HepG2 (cell line): ENCODE measurements around the gene COPS6. TPM values are rescaled to one million over a fixed set of nuclear protein-coding genes. Genes with fewer than 3 reads are reported as not detected.

Experiments used
- ATAC-seq: fragments of 200-7000 bp; cut with Tn5 transposase; 3 replicates; pipeline ENCODE4 v1.9.1; 2020; ENCODE audit warnings: mild to moderate bottlenecking, moderate library complexity
- BruUV-seq: library from RNA; stranded (reverse); fragments of 400-500 nt; replicated peaks from 2 replicates; lab custom pipeline; 2021; lab: Mats Ljungman, UMichigan
- CTCF ChIA-PET: fragments of 300-600 bp; formaldehyde crosslinking; extraction: SDS; loops from one replicate; lab custom pipeline; 2021; ENCODE audit warnings: low total read pairs, inconsistent platforms, low intra/inter-chr PET ratio; lab: Yijun Ruan, JAX
- POLR2A ChIA-PET: fragments of 350-600 bp; sonication (Branson Sonifier 250); formaldehyde crosslinking; loops from one replicate; lab custom pipeline; 2020; ENCODE audit warnings: antibody characterized with exemption, inconsistent platforms; lab: Yijun Ruan, JAX
- DNase-seq: peaks from one replicate; pipeline ENCODE4 v3.0.0-alpha.2; 2015; ENCODE audit warnings: low spot score
- FAIRE-seq: peaks from 3 replicates; lab custom pipeline; 2011; peaks lifted over from hg19 to GRCh38; lab: Jason Lieb, UNC
- H2AFZ ChIP-seq: one replicate; pipeline ENCODE4 v1.6.1; 2011; ENCODE audit warnings: low read length, inconsistent platforms
- H3K27ac ChIP-seq: fragments of 300-600 bp; 3 replicates; pipeline ENCODE4 v1.8.0; 2011; ENCODE audit warnings: mixed run types, mild to moderate bottlenecking, mixed read lengths, low read length, inconsistent platforms; ENCODE audit not compliant: insufficient read depth; ENCODE audit errors: extremely low read length
- H3K27me3 ChIP-seq, 2 experiments: fragments of 200-600 bp in 1 of 2; 2 replicates in 1 of 2; 3 replicates in 1 of 2; pipeline versions ENCODE4 v1.6.0 to v1.8.0; 2011; ENCODE audit warnings: low read length in 2 of 2, mild to moderate bottlenecking in 2 of 2, moderate library complexity in 2 of 2, inconsistent platforms in 1 of 2; ENCODE audit not compliant: insufficient read depth in 2 of 2, control insufficient read depth in 1 of 2
- H3K36me3 ChIP-seq, 2 experiments: fragments of 200-600 bp in 1 of 2; replicated peaks in 1 of 2; 2 replicates in 1 of 2; 3 replicates in 1 of 2; pipeline versions ENCODE4 v1.5.1 to v1.8.0; 2011; ENCODE audit warnings: low read length in 2 of 2, inconsistent platforms in 1 of 2; ENCODE audit not compliant: insufficient read depth in 2 of 2, control insufficient read depth in 1 of 2
- H3K4me1 ChIP-seq: 2 replicates; pipeline ENCODE4 v1.5.1; 2012; ENCODE audit warnings: low read length, inconsistent platforms; ENCODE audit not compliant: insufficient read depth
- H3K4me2 ChIP-seq: 2 replicates; pipeline ENCODE4 v1.6.0; 2011; ENCODE audit warnings: low read depth, low read length, inconsistent platforms
- H3K4me3 ChIP-seq, 3 experiments: fragments of 200-600 bp in 1 of 3; sonication (generic), shearing (Covaris generic) in 1 of 3; replicated peaks in 1 of 3; 2 replicates each; pipeline ENCODE4 v1.5.1; 2011 to 2016; ENCODE audit warnings: low read length in 3 of 3, inconsistent platforms in 2 of 3, low read depth in 2 of 3, mild to moderate bottlenecking in 2 of 3, control low read depth in 1 of 3, mixed read lengths in 1 of 3; ENCODE audit not compliant: insufficient read depth in 1 of 3
- H3K79me2 ChIP-seq: one replicate; pipeline ENCODE4 v1.6.1; 2011; ENCODE audit warnings: low read length, inconsistent platforms; ENCODE audit not compliant: insufficient read depth
- H3K9ac ChIP-seq: 2 replicates; pipeline ENCODE4 v1.6.0; 2011; ENCODE audit warnings: mild to moderate bottlenecking, low read depth, low read length, inconsistent platforms; ENCODE audit not compliant: insufficient read depth
- H3K9me3 ChIP-seq: 2 replicates; pipeline ENCODE4 v1.5.1; 2012; ENCODE audit warnings: mild to moderate bottlenecking, low read length
- H4K20me1 ChIP-seq: 2 replicates; pipeline ENCODE4 v1.6.0; 2011; ENCODE audit warnings: inconsistent platforms, mild to moderate bottlenecking, low read length, moderate library complexity; ENCODE audit not compliant: insufficient read depth
- ARNT2 ChIP-seq: sonication (generic); formaldehyde crosslinking; IDR thresholded peaks from 2 replicates; pipeline ENCODE4 v1.8.0; 2022; ENCODE audit warnings: mild to moderate bottlenecking, low read depth, missing genetic modification reagents, moderate library complexity
- EZH2 ChIP-seq: conservative IDR thresholded peaks from 2 replicates; pipeline ENCODE4 v1.6.1; 2012; ENCODE audit warnings: mild to moderate bottlenecking, low read depth, low read length, moderate library complexity
- FIP1L1 ChIP-seq: fragments of 200-400 bp; formaldehyde crosslinking; IDR thresholded peaks from 2 replicates; pipeline ENCODE4 v1.6.1; 2018; ENCODE audit warnings: low read depth, mild to moderate bottlenecking, low read length, moderate library complexity, borderline replicate concordance; ENCODE audit not compliant: insufficient read depth
- KMT2B ChIP-seq: IDR thresholded peaks from 2 replicates; pipeline ENCODE4 v1.6.1; 2016; ENCODE audit warnings: missing genetic modification reagents, missing compliant biosample characterization
- PHF5A ChIP-seq: IDR thresholded peaks from one replicate; pipeline ENCODE4 v1.6.1; 2018; ENCODE audit warnings: low read depth, missing genetic modification reagents; ENCODE audit not compliant: unreplicated experiment
- POLR2A ChIP-seq, 2 experiments: IDR thresholded peaks; 2 replicates each; pipeline ENCODE4 v1.6.1; 2011; ENCODE audit warnings: low read depth in 2 of 2, low read length in 2 of 2, mild to moderate bottlenecking in 1 of 2, moderate library complexity in 1 of 2; ENCODE audit not compliant: insufficient read depth in 1 of 2
- ZNF563 ChIP-seq: sonication (generic); formaldehyde crosslinking; IDR thresholded peaks from 2 replicates; pipeline ENCODE4 v1.8.0; 2022; ENCODE audit warnings: mild to moderate bottlenecking, moderate library complexity, missing genetic modification reagents
- WGBS: methylation state at CpG from one replicate; pipeline ENCODE4 v1.1.6; 2017; ENCODE audit warnings: low lambda C conversion rate; 5-methylcytosine and 5-hydroxymethylcytosine counted together
- in situ Hi-C: cut with HindIII; loops from 2 replicates; pipeline ENCODE4 v1.10.0; 2017; ENCODE audit warnings: low pct_unique_long_range_greater_than_20kb; ENCODE audit not compliant: extremely low pct_ligation_motif_present
- intact Hi-C: fragments of 100-400 bp; cut with micrococcal nuclease; formaldehyde crosslinking; loops from one replicate; pipeline ENCODE4 v1.10.0; 2022; ENCODE audit not compliant: unreplicated experiment
- polyA plus RNA-seq, 8 experiments: library from polyadenylated mRNA; depleted of rRNA in 3 of 8; stranded (reverse) in 7 of 8; unstranded in 1 of 8; fragments of >200 nt; fragmentation: Illumina TruSeq in 4 of 8; extraction: Trizol in 4 of 8; gene quantifications; 2 replicates each; pipeline versions ENCODE4 v1.2.1 to v1.2.3, GENCODE V29; 2011 to 2016; ENCODE audit warnings: low read depth in 4 of 8, missing spikeins in 1 of 8, mixed read lengths in 1 of 8; ENCODE audit not compliant: insufficient read depth in 1 of 8
- total RNA-seq, 5 experiments: library from RNA; depleted of rRNA; stranded (reverse); fragments of >200 nt; fragmentation: Illumina TruSeq; extraction: Trizol; gene quantifications; 2 replicates each; pipeline ENCODE4 v1.2.3, GENCODE V29; 2016; ENCODE audit warnings: low read depth in 1 of 5
- TF ChIP-seq, protein P1 (sequence below): sonication (generic); formaldehyde crosslinking; IDR thresholded peaks from 2 replicates; pipeline ENCODE4 v1.4.0; 2020; ENCODE audit warnings: missing genetic modification reagents
- TF ChIP-seq, protein P2 (sequence below): sonication (generic); formaldehyde crosslinking; IDR thresholded peaks from 2 replicates; pipeline ENCODE4 v1.4.0; 2020; ENCODE audit warnings: missing genetic modification reagents, borderline replicate concordance

The COPS6 gene
- total and polyA plus RNA-seq, 2 of the 13 experiments (the other 11 are each of a cell fraction or from before 2014, with no cell fraction given), result 33.4 to 117 TPM

DNA sequence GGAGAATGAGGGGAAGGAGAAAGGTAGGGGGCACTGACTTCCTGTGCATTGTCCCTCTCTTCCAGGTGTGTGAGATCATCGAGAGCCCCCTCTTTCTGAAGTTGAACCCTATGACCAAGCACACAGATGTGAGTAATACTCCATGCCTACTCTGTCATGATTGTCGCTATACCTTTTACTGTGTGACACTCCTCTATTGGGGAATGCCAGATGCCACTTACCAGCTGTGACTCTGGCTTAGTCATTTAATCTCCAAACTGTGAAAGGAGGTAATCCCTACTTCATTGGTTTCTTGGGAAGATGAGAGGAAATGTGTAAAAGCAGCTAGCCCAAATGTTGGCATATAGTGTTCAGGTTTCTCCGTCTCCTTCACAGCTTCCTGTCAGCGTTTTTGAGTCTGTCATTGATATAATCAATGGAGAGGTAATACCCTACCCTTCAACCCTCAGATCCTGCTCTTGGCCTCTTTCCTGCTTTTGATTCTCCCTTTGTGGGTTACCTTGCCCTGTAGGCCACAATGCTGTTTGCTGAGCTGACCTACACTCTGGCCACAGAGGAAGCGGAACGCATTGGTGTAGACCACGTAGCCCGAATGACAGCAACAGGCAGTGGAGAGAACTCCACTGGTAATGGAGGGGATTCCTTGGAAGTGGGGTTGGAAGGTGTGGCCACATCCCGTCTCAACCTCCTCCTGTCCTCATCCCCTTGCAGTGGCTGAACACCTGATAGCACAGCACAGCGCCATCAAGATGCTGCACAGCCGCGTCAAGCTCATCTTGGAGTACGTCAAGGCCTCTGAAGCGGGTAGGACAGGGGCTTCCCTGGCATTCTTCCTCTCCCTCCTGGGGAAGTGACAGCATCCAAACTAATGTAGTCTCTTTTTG, 2.0 kb downstream of the COPS6 start:
- FAIRE-seq, result no peak
- Histone ChIP-seq H3K4me2 (no peak overlapping the region), H3K4me1 (peaks cover 38% of the 10 kb centered on the region), H3K4me3 (no peak overlapping the region), H4K20me1 (no peaks in the 10 kb centered on the region), H3K27ac (no peak overlapping the region), H3K9ac (no peak overlapping the region), H3K27me3 (no peaks in the 10 kb centered on the region; a peak in 1 of 5 replicates)
- intact Hi-C loops, result no loop called here
- CTCF ChIA-PET, result no interaction called here
- in situ Hi-C loops, result no loop called here
- WGBS, result 95% methylated on average over 9 of the region's 14 CpGs
- TF ChIP-seq, protein P1, sequence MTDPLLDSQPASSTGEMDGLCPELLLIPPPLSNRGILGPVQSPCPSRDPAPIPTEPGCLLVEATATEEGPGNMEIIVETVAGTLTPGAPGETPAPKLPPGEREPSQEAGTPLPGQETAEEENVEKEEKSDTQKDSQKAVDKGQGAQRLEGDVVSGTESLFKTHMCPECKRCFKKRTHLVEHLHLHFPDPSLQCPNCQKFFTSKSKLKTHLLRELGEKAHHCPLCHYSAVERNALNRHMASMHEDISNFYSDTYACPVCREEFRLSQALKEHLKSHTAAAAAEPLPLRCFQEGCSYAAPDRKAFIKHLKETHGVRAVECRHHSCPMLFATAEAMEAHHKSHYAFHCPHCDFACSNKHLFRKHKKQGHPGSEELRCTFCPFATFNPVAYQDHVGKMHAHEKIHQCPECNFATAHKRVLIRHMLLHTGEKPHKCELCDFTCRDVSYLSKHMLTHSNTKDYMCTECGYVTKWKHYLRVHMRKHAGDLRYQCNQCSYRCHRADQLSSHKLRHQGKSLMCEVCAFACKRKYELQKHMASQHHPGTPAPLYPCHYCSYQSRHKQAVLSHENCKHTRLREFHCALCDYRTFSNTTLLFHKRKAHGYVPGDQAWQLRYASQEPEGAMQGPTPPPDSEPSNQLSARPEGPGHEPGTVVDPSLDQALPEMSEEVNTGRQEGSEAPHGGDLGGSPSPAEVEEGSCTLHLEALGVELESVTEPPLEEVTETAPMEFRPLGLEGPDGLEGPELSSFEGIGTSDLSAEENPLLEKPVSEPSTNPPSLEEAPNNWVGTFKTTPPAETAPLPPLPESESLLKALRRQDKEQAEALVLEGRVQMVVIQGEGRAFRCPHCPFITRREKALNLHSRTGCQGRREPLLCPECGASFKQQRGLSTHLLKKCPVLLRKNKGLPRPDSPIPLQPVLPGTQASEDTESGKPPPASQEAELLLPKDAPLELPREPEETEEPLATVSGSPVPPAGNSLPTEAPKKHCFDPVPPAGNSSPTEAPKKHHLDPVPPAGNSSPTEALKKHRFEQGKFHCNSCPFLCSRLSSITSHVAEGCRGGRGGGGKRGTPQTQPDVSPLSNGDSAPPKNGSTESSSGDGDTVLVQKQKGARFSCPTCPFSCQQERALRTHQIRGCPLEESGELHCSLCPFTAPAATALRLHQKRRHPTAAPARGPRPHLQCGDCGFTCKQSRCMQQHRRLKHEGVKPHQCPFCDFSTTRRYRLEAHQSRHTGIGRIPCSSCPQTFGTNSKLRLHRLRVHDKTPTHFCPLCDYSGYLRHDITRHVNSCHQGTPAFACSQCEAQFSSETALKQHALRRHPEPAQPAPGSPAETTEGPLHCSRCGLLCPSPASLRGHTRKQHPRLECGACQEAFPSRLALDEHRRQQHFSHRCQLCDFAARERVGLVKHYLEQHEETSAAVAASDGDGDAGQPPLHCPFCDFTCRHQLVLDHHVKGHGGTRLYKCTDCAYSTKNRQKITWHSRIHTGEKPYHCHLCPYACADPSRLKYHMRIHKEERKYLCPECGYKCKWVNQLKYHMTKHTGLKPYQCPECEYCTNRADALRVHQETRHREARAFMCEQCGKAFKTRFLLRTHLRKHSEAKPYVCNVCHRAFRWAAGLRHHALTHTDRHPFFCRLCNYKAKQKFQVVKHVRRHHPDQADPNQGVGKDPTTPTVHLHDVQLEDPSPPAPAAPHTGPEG (CRISPR knock-in tag), result no peak
- TF ChIP-seq FIP1L1 (no peak), ARNT2 (no peak), EZH2 (no peak), PHF5A (CRISPR knock-in tag) (no peak), POLR2A (IDR thresholded peaks at IDR 0.05; ENCODE audit: insufficient read depth in 1 of 2, low read depth in 2 of 2, low read length in 2 of 2) (peak in 1 of 2 experiments; percentile 10; a peak in 2 of 4 replicates), ZNF563 (CRISPR knock-in tag) (no peak), KMT2B (CRISPR knock-in tag) (no peak)
- TF ChIP-seq, protein P2, sequence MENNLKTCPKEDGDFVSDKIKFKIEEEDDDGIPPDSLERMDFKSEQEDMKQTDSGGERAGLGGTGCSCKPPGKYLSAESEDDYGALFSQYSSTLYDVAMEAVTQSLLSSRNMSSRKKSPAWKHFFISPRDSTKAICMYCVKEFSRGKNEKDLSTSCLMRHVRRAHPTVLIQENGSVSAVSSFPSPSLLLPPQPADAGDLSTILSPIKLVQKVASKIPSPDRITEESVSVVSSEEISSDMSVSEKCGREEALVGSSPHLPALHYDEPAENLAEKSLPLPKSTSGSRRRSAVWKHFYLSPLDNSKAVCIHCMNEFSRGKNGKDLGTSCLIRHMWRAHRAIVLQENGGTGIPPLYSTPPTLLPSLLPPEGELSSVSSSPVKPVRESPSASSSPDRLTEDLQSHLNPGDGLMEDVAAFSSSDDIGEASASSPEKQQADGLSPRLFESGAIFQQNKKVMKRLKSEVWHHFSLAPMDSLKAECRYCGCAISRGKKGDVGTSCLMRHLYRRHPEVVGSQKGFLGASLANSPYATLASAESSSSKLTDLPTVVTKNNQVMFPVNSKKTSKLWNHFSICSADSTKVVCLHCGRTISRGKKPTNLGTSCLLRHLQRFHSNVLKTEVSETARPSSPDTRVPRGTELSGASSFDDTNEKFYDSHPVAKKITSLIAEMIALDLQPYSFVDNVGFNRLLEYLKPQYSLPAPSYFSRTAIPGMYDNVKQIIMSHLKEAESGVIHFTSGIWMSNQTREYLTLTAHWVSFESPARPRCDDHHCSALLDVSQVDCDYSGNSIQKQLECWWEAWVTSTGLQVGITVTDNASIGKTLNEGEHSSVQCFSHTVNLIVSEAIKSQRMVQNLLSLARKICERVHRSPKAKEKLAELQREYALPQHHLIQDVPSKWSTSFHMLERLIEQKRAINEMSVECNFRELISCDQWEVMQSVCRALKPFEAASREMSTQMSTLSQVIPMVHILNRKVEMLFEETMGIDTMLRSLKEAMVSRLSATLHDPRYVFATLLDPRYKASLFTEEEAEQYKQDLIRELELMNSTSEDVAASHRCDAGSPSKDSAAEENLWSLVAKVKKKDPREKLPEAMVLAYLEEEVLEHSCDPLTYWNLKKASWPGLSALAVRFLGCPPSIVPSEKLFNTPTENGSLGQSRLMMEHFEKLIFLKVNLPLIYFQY (CRISPR knock-in tag), result no peak
- TF ChIP-seq, all 625 proteins: peak for 1
- Histone ChIP-seq H3K79me2 (peaks cover 10% of the 10 kb centered on the region), H2AFZ (no peak overlapping the region), H3K9me3 (no peaks in the 10 kb centered on the region), H3K36me3 (peaks cover 35 to 56% of the 10 kb centered on the region in 2 experiments)
- DNase-seq, result no peak
- BruUV-seq, result TSS peak; percentile 55
- peak; percentile 6; the same call in 2 of the 3 replicates for ATAC-seq
- POLR2A ChIA-PET, result interaction anchor here (0.7 to 4.3 kb wide), 2 partner anchors 10 to 30 kb away, joined by 4 to 33 read pairs; partner anchors contain the start of genes AP4M1 and MCM7
